GM21367 (cell line): ENCODE data around the gene FAT1.

Experiments
- ATAC-seq: cut with Tn5 transposase; IDR thresholded peaks from one replicate; pipeline ENCODE4 v1.9.1; 2021; ENCODE audit not compliant: unreplicated experiment

Gene FAT1

GRCh38 chr4:186621959-186622553 is 101.6 kb downstream of the FAT1 start:
- ATAC-seq = no peak

- no peak for ATAC-seq
Measured at GRCh38 chr4:186619088-186619487, 104.6 kb downstream of the FAT1 start.

- ATAC-seq = no peak
Measured at GRCh38 chr4:186617921-186618320, 105.7 kb downstream of the FAT1 start.

GRCh38 chr4:186607490-186607889 is 116.2 kb downstream of the FAT1 start:
- ATAC-seq = no peak

- no peak for ATAC-seq
Measured at GRCh38 chr4:186606591-186606992, 117.1 kb downstream of the FAT1 start.

GRCh38 chr4:186605261-186605865 is 118.3 kb downstream of the FAT1 start:
- ATAC-seq = no peak

GRCh38 chr4:186604124-186604807 is 119.4 kb downstream of the FAT1 start:
- ATAC-seq = no peak

GRCh38 chr4:186602978-186603377 is 120.7 kb downstream of the FAT1 start:
- ATAC-seq = no peak

GRCh38 chr4:186599483-186599882 is 124.2 kb downstream of the FAT1 start:
- ATAC-seq = no peak

GRCh38 chr4:186598686-186599085 is 125.0 kb downstream of the FAT1 start:
- no peak for ATAC-seq

GRCh38 chr4:186596850-186597390 is 126.7 kb downstream of the FAT1 start:
- no peak for ATAC-seq

GRCh38 chr4:186596346-186596745 is 127.3 kb downstream of the FAT1 start:
- no peak for ATAC-seq

GRCh38 chr4:186593587-186593973 is 130.1 kb downstream of the FAT1 start:
- ATAC-seq = no peak

- ATAC-seq = no peak
Measured at GRCh38 chr4:186592966-186593586, 130.6 kb downstream of the FAT1 start.

- no peak for ATAC-seq
Measured at GRCh38 chr4:186592445-186592844, 131.2 kb downstream of the FAT1 start.

GRCh38 chr4:186591651-186592050 is 132.0 kb downstream of the FAT1 start:
- no peak for ATAC-seq

GRCh38 chr4:186588503-186588902 is 135.2 kb downstream of the FAT1 start:
- ATAC-seq = no peak

GRCh38 chr4:186587416-186588018 is 136.1 kb downstream of the FAT1 start:
- peak; percentile 85 for ATAC-seq

- no peak for ATAC-seq
Measured at GRCh38 chr4:186586205-186586604, 137.5 kb downstream of the FAT1 start.

- ATAC-seq = no peak
Measured at GRCh38 chr4:186584912-186585311, 138.7 kb downstream of the FAT1 start.

GRCh38 chr4:186581421-186581820 is 142.2 kb downstream of the FAT1 start:
- ATAC-seq = no peak
